ENCODE data around the gene ZFP36. TPM values are rescaled to one million over a fixed set of nuclear protein-coding genes. Genes with fewer than 3 reads are reported as not detected.

ZFP36 gene
- total RNA-seq, 1 experiment from 2014 or later, result 36.3 TPM

- Histone ChIP-seq H3K79me2 (ENCODE audit: low read depth) (no peaks in the 10 kb centered on the region), H3K4me2 (peak overlapping the region; percentile 68), H3K9me3 (ENCODE audit: insufficient read depth, low read depth) (no peaks in the 10 kb centered on the region), H3K27me3 (ENCODE audit: insufficient read depth, low read depth) (no peaks in the 10 kb centered on the region), H3K36me3 (ENCODE audit: low read depth) (no peaks in the 10 kb centered on the region), H2AFZ (no peak overlapping the region), H3K27ac (peak overlapping the region; percentile 95), H3K4me1 (replicated peaks; ENCODE audit: insufficient read depth) (peaks cover 32% of the 10 kb centered on the region), H3K4me3 (peak overlapping the region; percentile 17; the same call in 1 of the 2 replicates), H4K20me1 (ENCODE audit: insufficient read depth) (no peaks in the 10 kb centered on the region), H3F3A (ENCODE audit: insufficient read depth, low read depth) (peaks cover 58% of the 10 kb centered on the region), H3K9me2 (ENCODE audit: insufficient read depth) (no peaks in the 10 kb centered on the region)
- BruUV-seq (replicated peaks), result no TSS peak
- TF ChIP-seq, protein P1, sequence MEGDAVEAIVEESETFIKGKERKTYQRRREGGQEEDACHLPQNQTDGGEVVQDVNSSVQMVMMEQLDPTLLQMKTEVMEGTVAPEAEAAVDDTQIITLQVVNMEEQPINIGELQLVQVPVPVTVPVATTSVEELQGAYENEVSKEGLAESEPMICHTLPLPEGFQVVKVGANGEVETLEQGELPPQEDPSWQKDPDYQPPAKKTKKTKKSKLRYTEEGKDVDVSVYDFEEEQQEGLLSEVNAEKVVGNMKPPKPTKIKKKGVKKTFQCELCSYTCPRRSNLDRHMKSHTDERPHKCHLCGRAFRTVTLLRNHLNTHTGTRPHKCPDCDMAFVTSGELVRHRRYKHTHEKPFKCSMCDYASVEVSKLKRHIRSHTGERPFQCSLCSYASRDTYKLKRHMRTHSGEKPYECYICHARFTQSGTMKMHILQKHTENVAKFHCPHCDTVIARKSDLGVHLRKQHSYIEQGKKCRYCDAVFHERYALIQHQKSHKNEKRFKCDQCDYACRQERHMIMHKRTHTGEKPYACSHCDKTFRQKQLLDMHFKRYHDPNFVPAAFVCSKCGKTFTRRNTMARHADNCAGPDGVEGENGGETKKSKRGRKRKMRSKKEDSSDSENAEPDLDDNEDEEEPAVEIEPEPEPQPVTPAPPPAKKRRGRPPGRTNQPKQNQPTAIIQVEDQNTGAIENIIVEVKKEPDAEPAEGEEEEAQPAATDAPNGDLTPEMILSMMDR (conservative IDR thresholded peaks at IDR 0.05), result no peak
- no peak for TF ChIP-seq EZH2 (IDR thresholded peaks at IDR 0.05; ENCODE audit: low read depth)
- DNase-seq, result peak; percentile 56 to 78
- intact Hi-C loops (cut with micrococcal nuclease; ENCODE audit: unreplicated experiment), result no loop called here
- ChIA-PET CTCF (interaction anchor here (0.6 to 1.6 kb wide), 4 partner anchors 9 to 337 kb away, joined by 3 to 8 read pairs (median 5); no protein-coding TSS in a partner anchor), POLR2A (ENCODE audit: unreplicated experiment) (interaction anchor here (0.6 to 1.3 kb wide), 7 partner anchors 8 to 40 kb away, joined by 4 to 12 read pairs (median 7); partner anchors contain the start of genes RPS16 and ZFP36)
Measured at GRCh38 chr19:39398297-39398864, 8.3 kb upstream of the ZFP36 start.

GRCh38 chr19:39399668-39400050 is 7.0 kb upstream of the ZFP36 start:
- intact Hi-C loops (cut with micrococcal nuclease; ENCODE audit: unreplicated experiment), result no loop called here
- Histone ChIP-seq H3K4me2 (no peak overlapping the region), H2AFZ (no peak overlapping the region), H4K20me1 (ENCODE audit: insufficient read depth) (no peaks in the 10 kb centered on the region), H3K4me3 (no peak overlapping the region), H3F3A (ENCODE audit: insufficient read depth, low read depth) (peaks cover 67% of the 10 kb centered on the region), H3K4me1 (replicated peaks; ENCODE audit: insufficient read depth) (peaks cover 39% of the 10 kb centered on the region), H3K36me3 (ENCODE audit: low read depth) (no peaks in the 10 kb centered on the region), H3K27ac (no peak overlapping the region; the same call in 1 of the 2 replicates), H3K9me3 (ENCODE audit: insufficient read depth, low read depth) (no peaks in the 10 kb centered on the region), H3K79me2 (ENCODE audit: low read depth) (no peaks in the 10 kb centered on the region), H3K27me3 (ENCODE audit: insufficient read depth, low read depth) (no peaks in the 10 kb centered on the region), H3K9me2 (ENCODE audit: insufficient read depth) (no peaks in the 10 kb centered on the region)
- no TSS peak for BruUV-seq (replicated peaks)
- ChIA-PET CTCF (interaction anchor here (0.5 kb wide), 1 partner anchor 36 kb away, joined by 3 read pairs; the partner anchor contains the start of gene RPS16), POLR2A (ENCODE audit: unreplicated experiment) (no interaction called here)
- no peak for DNase-seq
- no peak for TF ChIP-seq EZH2 (IDR thresholded peaks at IDR 0.05; ENCODE audit: low read depth)
- TF ChIP-seq, protein P1 (conservative IDR thresholded peaks at IDR 0.05), result no peak

- Histone ChIP-seq H3K9me2 (ENCODE audit: insufficient read depth) (no peaks in the 10 kb centered on the region), H3K27me3 (ENCODE audit: insufficient read depth, low read depth) (no peaks in the 10 kb centered on the region), H3K4me3 (no peak overlapping the region), H2AFZ (no peak overlapping the region), H3F3A (ENCODE audit: insufficient read depth, low read depth) (peaks cover 71% of the 10 kb centered on the region), H3K79me2 (ENCODE audit: low read depth) (no peaks in the 10 kb centered on the region), H3K9me3 (ENCODE audit: insufficient read depth, low read depth) (no peaks in the 10 kb centered on the region), H3K27ac (no peak overlapping the region), H3K4me1 (replicated peaks; ENCODE audit: insufficient read depth) (peaks cover 43% of the 10 kb centered on the region), H4K20me1 (ENCODE audit: insufficient read depth) (no peaks in the 10 kb centered on the region), H3K36me3 (ENCODE audit: low read depth) (no peaks in the 10 kb centered on the region), H3K4me2 (no peak overlapping the region)
- no peak for TF ChIP-seq EZH2 (IDR thresholded peaks at IDR 0.05; ENCODE audit: low read depth)
- TF ChIP-seq, protein P1 (conservative IDR thresholded peaks at IDR 0.05), result no peak
- CTCF ChIA-PET, result interaction anchor here (0.5 kb wide), 1 partner anchor 36 kb away, joined by 3 read pairs; the partner anchor contains the start of gene RPS16
- no TSS peak for BruUV-seq (replicated peaks)
- DNase-seq, result peak in 1 of 2 experiments; percentile 32
- POLR2A ChIA-PET (ENCODE audit: unreplicated experiment), result no interaction called here
- intact Hi-C loops (cut with micrococcal nuclease; ENCODE audit: unreplicated experiment), result no loop called here
Measured at GRCh38 chr19:39400061-39400460, 6.6 kb upstream of the ZFP36 start.
